ENCODE results near the gene UBE4B.
"Not testable (repeated sequence)": the region's sequence is repeated elsewhere in the genome, so short reads cannot be mapped to it uniquely, and the experiment has no call there.

The UBE4B gene

GRCh38 chr1:10027027-10027426 is 5.7 kb upstream of the UBE4B start:
- Histone ChIP-seq H3K9me3 (ENCODE audit: severe bottlenecking) (peaks cover 11% of the 10 kb centered on the region), H3K36me3 (no peaks in the 10 kb centered on the region), H3K27me3 (ENCODE audit: insufficient read depth, low read depth, severe bottlenecking) (no peaks in the 10 kb centered on the region), H3K4me3 (ENCODE audit: low read depth, low read length) (no peak overlapping the region), H3K27ac (no peak overlapping the region)
- no peak for DNase-seq
- TF ChIP-seq, protein P1, sequence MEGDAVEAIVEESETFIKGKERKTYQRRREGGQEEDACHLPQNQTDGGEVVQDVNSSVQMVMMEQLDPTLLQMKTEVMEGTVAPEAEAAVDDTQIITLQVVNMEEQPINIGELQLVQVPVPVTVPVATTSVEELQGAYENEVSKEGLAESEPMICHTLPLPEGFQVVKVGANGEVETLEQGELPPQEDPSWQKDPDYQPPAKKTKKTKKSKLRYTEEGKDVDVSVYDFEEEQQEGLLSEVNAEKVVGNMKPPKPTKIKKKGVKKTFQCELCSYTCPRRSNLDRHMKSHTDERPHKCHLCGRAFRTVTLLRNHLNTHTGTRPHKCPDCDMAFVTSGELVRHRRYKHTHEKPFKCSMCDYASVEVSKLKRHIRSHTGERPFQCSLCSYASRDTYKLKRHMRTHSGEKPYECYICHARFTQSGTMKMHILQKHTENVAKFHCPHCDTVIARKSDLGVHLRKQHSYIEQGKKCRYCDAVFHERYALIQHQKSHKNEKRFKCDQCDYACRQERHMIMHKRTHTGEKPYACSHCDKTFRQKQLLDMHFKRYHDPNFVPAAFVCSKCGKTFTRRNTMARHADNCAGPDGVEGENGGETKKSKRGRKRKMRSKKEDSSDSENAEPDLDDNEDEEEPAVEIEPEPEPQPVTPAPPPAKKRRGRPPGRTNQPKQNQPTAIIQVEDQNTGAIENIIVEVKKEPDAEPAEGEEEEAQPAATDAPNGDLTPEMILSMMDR (IDR thresholded peaks at IDR 0.05; ENCODE audit: low read depth, low read length) = no peak

DNA sequence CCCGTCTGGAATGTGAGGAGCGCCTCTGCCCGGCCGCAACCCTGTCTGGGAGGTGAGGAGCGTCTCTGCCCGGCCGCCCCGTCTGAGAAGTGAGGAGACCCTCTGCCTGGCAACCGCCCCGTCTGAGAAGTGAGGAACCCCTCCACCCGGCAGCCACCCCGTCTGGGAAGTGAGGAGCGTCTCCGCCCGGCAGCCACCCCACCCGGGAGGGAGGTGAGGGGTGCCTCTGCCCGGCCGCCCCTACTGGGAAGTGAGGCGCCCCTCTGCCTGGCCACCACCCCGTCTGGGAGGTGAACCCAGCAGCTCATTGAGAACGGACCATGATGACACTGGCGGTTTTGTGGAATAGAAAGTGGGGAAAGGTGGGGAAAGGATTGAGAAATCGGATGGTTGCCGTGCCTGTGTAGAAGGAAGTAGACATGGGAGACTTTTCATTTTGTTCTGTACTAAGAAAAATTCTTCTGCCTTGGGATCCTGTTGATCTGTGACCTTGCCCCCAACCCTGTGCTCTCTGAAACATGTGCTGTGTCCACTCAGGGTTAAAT is 3.7 kb upstream of the UBE4B start:
- not testable (repeated sequence) for H3K4me3 ChIP-seq (ENCODE audit: low read depth, low read length); H3K27me3 ChIP-seq (ENCODE audit: insufficient read depth, low read depth, severe bottlenecking); H3K36me3 ChIP-seq; DNase-seq
- Histone ChIP-seq H3K9me3 (ENCODE audit: severe bottlenecking) (peaks cover 11% of the 10 kb centered on the region), H3K27ac (peak overlapping the region; percentile 55)

- H3K27me3 ChIP-seq (ENCODE audit: insufficient read depth, low read depth, severe bottlenecking) = no peaks in the 10 kb centered on the region
- H3K9me3 ChIP-seq (ENCODE audit: severe bottlenecking) = peaks cover 5% of the 10 kb centered on the region
- H3K36me3 ChIP-seq = peaks cover 4% of the 10 kb centered on the region
- H3K4me3 ChIP-seq (ENCODE audit: low read depth, low read length) = no peak overlapping the region
- TF ChIP-seq, protein P1 (IDR thresholded peaks at IDR 0.05; ENCODE audit: low read depth, low read length) = no peak
- no peak for DNase-seq
- no peak overlapping the region for H3K27ac ChIP-seq
Measured at GRCh38 chr1:10031461-10031860, 1.3 kb upstream of the UBE4B start.

- peak; percentile 65 for DNase-seq
- H3K4me3 ChIP-seq (ENCODE audit: low read depth, low read length) = peak overlapping the region; percentile 72
- H3K9me3 ChIP-seq (ENCODE audit: severe bottlenecking) = peaks cover under 1% of the 10 kb centered on the region
- peak overlapping the region; percentile 93 for H3K27ac ChIP-seq
- no peaks in the 10 kb centered on the region for H3K27me3 ChIP-seq (ENCODE audit: insufficient read depth, low read depth, severe bottlenecking)
- TF ChIP-seq, protein P1 (IDR thresholded peaks at IDR 0.05; ENCODE audit: low read depth, low read length) = peak; percentile 21; the same call in 1 of the 2 replicates
- peaks cover 24% of the 10 kb centered on the region for H3K36me3 ChIP-seq
Measured at GRCh38 chr1:10033359-10033845, 644 bp downstream of the UBE4B start.

DNA sequence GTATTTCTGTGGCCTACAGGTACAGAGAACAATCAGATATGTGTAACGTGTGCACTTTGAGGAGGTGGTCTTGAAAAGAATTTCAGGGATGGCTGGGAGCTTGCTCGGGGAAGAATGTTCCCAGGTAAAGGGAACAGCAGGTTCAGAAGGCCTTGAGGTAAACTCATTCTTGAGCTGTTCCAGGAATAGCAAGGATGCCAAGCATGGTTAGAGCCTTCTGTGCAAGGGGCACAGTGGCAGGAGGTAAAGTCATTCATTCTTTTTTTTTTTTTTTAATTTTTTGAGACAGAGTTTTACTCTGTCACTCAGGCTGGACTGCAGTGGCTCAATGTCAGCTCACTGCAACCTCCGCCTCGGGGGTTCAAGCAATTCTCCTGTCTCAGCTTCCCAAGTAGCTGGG is 10.0 kb downstream of the UBE4B start:
- Histone ChIP-seq H3K27ac (no peak overlapping the region), H3K9me3 (ENCODE audit: severe bottlenecking) (no peaks in the 10 kb centered on the region), H3K4me3 (ENCODE audit: low read depth, low read length) (no peak overlapping the region), H3K36me3 (peaks cover 37% of the 10 kb centered on the region), H3K27me3 (ENCODE audit: insufficient read depth, low read depth, severe bottlenecking) (no peaks in the 10 kb centered on the region)
- TF ChIP-seq, protein P1 (IDR thresholded peaks at IDR 0.05; ENCODE audit: low read depth, low read length) = no peak
- DNase-seq = no peak

GRCh38 chr1:10045480-10046355 is 13.0 kb downstream of the UBE4B start:
- no peak for DNase-seq
- H3K9me3 ChIP-seq (ENCODE audit: severe bottlenecking) = no peaks in the 10 kb centered on the region
- no peaks in the 10 kb centered on the region for H3K27me3 ChIP-seq (ENCODE audit: insufficient read depth, low read depth, severe bottlenecking)
- no peak overlapping the region for H3K27ac ChIP-seq
- no peak overlapping the region for H3K4me3 ChIP-seq (ENCODE audit: low read depth, low read length)
- TF ChIP-seq, protein P1 (IDR thresholded peaks at IDR 0.05; ENCODE audit: low read depth, low read length) = no peak
- peaks cover 32% of the 10 kb centered on the region for H3K36me3 ChIP-seq

Data from WERI-Rb-1 (cell line).